ENCODE data around the gene FARP1. TPM values are rescaled to one million over a fixed set of nuclear protein-coding genes. Genes with fewer than 3 reads are reported as not detected.

FARP1 gene
- total RNA-seq, 1 donor from 2014 or later: 128 TPM

DNA sequence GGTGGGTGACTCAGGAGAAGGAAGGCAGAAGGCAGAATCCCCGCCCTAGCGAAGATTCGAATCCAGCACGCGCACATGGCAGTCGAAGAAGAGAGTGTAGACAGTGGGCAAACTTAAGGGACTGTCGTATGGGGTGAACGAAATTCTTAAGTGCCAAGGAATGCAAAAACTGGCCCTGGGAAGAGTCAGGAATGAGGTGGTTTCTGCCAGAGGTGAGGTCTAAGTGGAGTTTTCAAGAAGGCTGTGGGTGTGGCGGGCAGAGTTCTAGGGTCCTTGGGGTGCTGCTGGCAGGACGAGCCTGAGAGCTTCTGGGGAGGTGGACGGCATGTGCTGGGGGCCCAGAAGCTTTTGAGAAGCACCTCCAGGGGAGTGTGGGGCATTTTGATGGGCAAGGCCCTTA lies 98.1 kb downstream of the FARP1 start:
- no peak overlapping the region for H3K27ac ChIP-seq (ENCODE audit: low read depth, low read length)
- peaks cover 42% of the 10 kb centered on the region for H3K79me2 ChIP-seq (ENCODE audit: insufficient read depth, low read length)
- TF ChIP-seq, protein P1, sequence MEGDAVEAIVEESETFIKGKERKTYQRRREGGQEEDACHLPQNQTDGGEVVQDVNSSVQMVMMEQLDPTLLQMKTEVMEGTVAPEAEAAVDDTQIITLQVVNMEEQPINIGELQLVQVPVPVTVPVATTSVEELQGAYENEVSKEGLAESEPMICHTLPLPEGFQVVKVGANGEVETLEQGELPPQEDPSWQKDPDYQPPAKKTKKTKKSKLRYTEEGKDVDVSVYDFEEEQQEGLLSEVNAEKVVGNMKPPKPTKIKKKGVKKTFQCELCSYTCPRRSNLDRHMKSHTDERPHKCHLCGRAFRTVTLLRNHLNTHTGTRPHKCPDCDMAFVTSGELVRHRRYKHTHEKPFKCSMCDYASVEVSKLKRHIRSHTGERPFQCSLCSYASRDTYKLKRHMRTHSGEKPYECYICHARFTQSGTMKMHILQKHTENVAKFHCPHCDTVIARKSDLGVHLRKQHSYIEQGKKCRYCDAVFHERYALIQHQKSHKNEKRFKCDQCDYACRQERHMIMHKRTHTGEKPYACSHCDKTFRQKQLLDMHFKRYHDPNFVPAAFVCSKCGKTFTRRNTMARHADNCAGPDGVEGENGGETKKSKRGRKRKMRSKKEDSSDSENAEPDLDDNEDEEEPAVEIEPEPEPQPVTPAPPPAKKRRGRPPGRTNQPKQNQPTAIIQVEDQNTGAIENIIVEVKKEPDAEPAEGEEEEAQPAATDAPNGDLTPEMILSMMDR (IDR thresholded peaks at IDR 0.05; ENCODE audit: insufficient read depth, low read depth, low read length): no peak
- no peak for TF ChIP-seq EZH2 (IDR thresholded peaks at IDR 0.05; ENCODE audit: insufficient read depth, low read length)
- Mint-ChIP-seq H3K9me3 (ENCODE audit: unreplicated experiment) (no peaks in the 10 kb centered on the region), H3K27ac (ENCODE audit: unreplicated experiment) (no peak overlapping the region), H3K27me3 (ENCODE audit: low read depth, unreplicated experiment) (no peaks in the 10 kb centered on the region), H3K36me3 (ENCODE audit: low read depth, unreplicated experiment) (peaks cover 12% of the 10 kb centered on the region), H3K4me1 (ENCODE audit: low read depth, unreplicated experiment) (no peaks in the 10 kb centered on the region), H3K4me3 (ENCODE audit: unreplicated experiment) (no peak overlapping the region)
- no peak overlapping the region for H3K9ac ChIP-seq (ENCODE audit: low read length)
- H3K9me3 ChIP-seq (ENCODE audit: insufficient read depth, low read depth, low read length): no peaks in the 10 kb centered on the region
- no peak overlapping the region for H2AFZ ChIP-seq (ENCODE audit: low read depth, low read length)
- no peak overlapping the region for H3K4me3 ChIP-seq (ENCODE audit: insufficient read depth, low read depth, low read length)
- no peak overlapping the region for H3K4me2 ChIP-seq (ENCODE audit: low read length)
- no peaks in the 10 kb centered on the region for H3K27me3 ChIP-seq (ENCODE audit: insufficient read depth, low read length)
- DNase-seq (ENCODE audit: low read depth) (no peak), FAIRE-seq (no peak)
- H3K36me3 ChIP-seq (ENCODE audit: insufficient read depth, low read length): no peaks in the 10 kb centered on the region
- H4K20me1 ChIP-seq (ENCODE audit: insufficient read depth, low read length): peaks cover 31% of the 10 kb centered on the region
- no peaks in the 10 kb centered on the region for H3K4me1 ChIP-seq (ENCODE audit: insufficient read depth, low read length)

DNA sequence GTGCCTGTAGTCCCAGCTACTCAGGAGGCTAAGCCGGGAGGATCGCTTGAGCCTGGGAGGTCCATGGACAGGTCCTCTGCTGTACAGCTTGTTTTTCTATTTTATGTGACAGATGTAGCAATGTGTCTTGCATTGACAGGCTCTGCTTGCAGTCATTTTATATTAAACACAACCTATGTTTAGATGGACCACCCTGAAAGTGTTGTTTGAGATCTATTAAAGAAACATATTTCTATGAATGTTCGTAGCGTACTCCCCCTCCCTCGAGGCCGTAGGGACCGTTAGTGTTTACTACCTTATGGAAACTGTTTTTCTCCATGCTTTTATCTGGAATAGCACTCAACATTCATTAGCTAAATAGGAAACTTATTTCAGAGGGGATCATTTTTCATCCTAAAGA lies 99.1 kb downstream of the FARP1 start:
- Histone ChIP-seq H2AFZ (ENCODE audit: low read depth, low read length) (no peak overlapping the region), H3K9ac (ENCODE audit: low read length) (no peak overlapping the region), H3K79me2 (ENCODE audit: insufficient read depth, low read length) (peaks cover 49% of the 10 kb centered on the region), H3K27ac (ENCODE audit: low read depth, low read length) (no peak overlapping the region), H3K27me3 (ENCODE audit: insufficient read depth, low read length) (no peaks in the 10 kb centered on the region), H4K20me1 (ENCODE audit: insufficient read depth, low read length) (peaks cover 35% of the 10 kb centered on the region), H3K36me3 (ENCODE audit: insufficient read depth, low read length) (no peaks in the 10 kb centered on the region), H3K4me2 (ENCODE audit: low read length) (no peak overlapping the region), H3K9me3 (ENCODE audit: insufficient read depth, low read depth, low read length) (no peaks in the 10 kb centered on the region), H3K4me1 (ENCODE audit: insufficient read depth, low read length) (no peaks in the 10 kb centered on the region), H3K4me3 (ENCODE audit: insufficient read depth, low read depth, low read length) (no peak overlapping the region)
- DNase-seq (ENCODE audit: low read depth) (no peak), FAIRE-seq (no peak)
- H3K27me3 Mint-ChIP-seq (ENCODE audit: low read depth, unreplicated experiment): no peaks in the 10 kb centered on the region
- TF ChIP-seq EZH2 (IDR thresholded peaks at IDR 0.05; ENCODE audit: insufficient read depth, low read length): no peak
- TF ChIP-seq, protein P1 (IDR thresholded peaks at IDR 0.05; ENCODE audit: insufficient read depth, low read depth, low read length): no peak
- peaks cover 12% of the 10 kb centered on the region for H3K36me3 Mint-ChIP-seq (ENCODE audit: low read depth, unreplicated experiment)
- H3K4me1 Mint-ChIP-seq (ENCODE audit: low read depth, unreplicated experiment): peaks cover 2% of the 10 kb centered on the region
- H3K4me3 Mint-ChIP-seq (ENCODE audit: unreplicated experiment): no peak overlapping the region
- H3K9me3 Mint-ChIP-seq (ENCODE audit: unreplicated experiment): no peaks in the 10 kb centered on the region
- no peak overlapping the region for H3K27ac Mint-ChIP-seq (ENCODE audit: unreplicated experiment)

DNA sequence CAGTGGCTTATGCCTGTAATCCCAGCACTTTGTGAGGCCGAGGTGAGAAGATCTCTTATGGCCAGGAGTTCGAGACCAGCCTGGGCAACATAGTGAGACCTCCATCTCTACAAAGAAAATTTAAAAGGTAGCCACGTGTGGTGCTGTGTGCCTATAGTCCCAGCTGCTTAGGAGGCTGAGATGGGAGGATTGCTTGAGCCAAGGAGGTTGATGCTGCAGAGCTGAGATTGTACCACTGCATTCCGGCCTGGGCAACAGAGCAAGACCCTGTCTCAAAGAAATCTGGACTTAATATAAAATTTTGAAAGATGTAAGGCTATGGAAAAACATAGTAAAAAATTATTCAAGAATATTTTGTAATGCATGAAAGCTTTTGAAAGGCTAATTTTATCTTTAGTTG lies 99.5 kb downstream of the FARP1 start:
- H3K4me3 Mint-ChIP-seq (ENCODE audit: unreplicated experiment): no peak overlapping the region
- Histone ChIP-seq H3K36me3 (ENCODE audit: insufficient read depth, low read length) (no peaks in the 10 kb centered on the region), H4K20me1 (ENCODE audit: insufficient read depth, low read length) (peaks cover 35% of the 10 kb centered on the region), H3K27me3 (ENCODE audit: insufficient read depth, low read length) (no peaks in the 10 kb centered on the region), H3K9ac (ENCODE audit: low read length) (no peak overlapping the region), H3K4me1 (ENCODE audit: insufficient read depth, low read length) (no peaks in the 10 kb centered on the region), H3K9me3 (ENCODE audit: insufficient read depth, low read depth, low read length) (no peaks in the 10 kb centered on the region), H3K79me2 (ENCODE audit: insufficient read depth, low read length) (peaks cover 49% of the 10 kb centered on the region), H3K27ac (ENCODE audit: low read depth, low read length) (no peak overlapping the region), H3K4me2 (ENCODE audit: low read length) (no peak overlapping the region), H3K4me3 (ENCODE audit: insufficient read depth, low read depth, low read length) (no peak overlapping the region), H2AFZ (ENCODE audit: low read depth, low read length) (no peak overlapping the region)
- TF ChIP-seq, protein P1 (IDR thresholded peaks at IDR 0.05; ENCODE audit: insufficient read depth, low read depth, low read length): no peak
- no peak for TF ChIP-seq EZH2 (IDR thresholded peaks at IDR 0.05; ENCODE audit: insufficient read depth, low read length)
- no peaks in the 10 kb centered on the region for H3K27me3 Mint-ChIP-seq (ENCODE audit: low read depth, unreplicated experiment)
- no peak for DNase-seq (ENCODE audit: low read depth)
- H3K4me1 Mint-ChIP-seq (ENCODE audit: low read depth, unreplicated experiment): peaks cover 2% of the 10 kb centered on the region
- no peak overlapping the region for H3K27ac Mint-ChIP-seq (ENCODE audit: unreplicated experiment)
- peaks cover 12% of the 10 kb centered on the region for H3K36me3 Mint-ChIP-seq (ENCODE audit: low read depth, unreplicated experiment)
- FAIRE-seq: no peak
- no peaks in the 10 kb centered on the region for H3K9me3 Mint-ChIP-seq (ENCODE audit: unreplicated experiment)

Measured in astrocyte (in vitro differentiated cells and primary cell).